ENCODE results near the gene UBL4A.

UBL4A gene

GRCh38 chrX:154519389-154519788 lies 33.0 kb upstream of the UBL4A start:
- Histone ChIP-seq H3K27me3 (ENCODE audit: insufficient read depth, poor library complexity, severe bottlenecking) (no peaks in the 10 kb centered on the region), H3K4me3 (replicated peaks; ENCODE audit: insufficient read depth, low read length) (no peak overlapping the region), H3K27ac (replicated peaks) (no peak overlapping the region)
- no peak for TF ChIP-seq GABPA (IDR thresholded peaks at IDR 0.05; ENCODE audit: low read depth)
- TF ChIP-seq, protein P1, sequence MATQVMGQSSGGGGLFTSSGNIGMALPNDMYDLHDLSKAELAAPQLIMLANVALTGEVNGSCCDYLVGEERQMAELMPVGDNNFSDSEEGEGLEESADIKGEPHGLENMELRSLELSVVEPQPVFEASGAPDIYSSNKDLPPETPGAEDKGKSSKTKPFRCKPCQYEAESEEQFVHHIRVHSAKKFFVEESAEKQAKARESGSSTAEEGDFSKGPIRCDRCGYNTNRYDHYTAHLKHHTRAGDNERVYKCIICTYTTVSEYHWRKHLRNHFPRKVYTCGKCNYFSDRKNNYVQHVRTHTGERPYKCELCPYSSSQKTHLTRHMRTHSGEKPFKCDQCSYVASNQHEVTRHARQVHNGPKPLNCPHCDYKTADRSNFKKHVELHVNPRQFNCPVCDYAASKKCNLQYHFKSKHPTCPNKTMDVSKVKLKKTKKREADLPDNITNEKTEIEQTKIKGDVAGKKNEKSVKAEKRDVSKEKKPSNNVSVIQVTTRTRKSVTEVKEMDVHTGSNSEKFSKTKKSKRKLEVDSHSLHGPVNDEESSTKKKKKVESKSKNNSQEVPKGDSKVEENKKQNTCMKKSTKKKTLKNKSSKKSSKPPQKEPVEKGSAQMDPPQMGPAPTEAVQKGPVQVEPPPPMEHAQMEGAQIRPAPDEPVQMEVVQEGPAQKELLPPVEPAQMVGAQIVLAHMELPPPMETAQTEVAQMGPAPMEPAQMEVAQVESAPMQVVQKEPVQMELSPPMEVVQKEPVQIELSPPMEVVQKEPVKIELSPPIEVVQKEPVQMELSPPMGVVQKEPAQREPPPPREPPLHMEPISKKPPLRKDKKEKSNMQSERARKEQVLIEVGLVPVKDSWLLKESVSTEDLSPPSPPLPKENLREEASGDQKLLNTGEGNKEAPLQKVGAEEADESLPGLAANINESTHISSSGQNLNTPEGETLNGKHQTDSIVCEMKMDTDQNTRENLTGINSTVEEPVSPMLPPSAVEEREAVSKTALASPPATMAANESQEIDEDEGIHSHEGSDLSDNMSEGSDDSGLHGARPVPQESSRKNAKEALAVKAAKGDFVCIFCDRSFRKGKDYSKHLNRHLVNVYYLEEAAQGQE (IDR thresholded peaks at IDR 0.05; ENCODE audit: insufficient replicate concordance, low read depth) = no peak
- no peak for TF ChIP-seq SPI1 (IDR thresholded peaks at IDR 0.05; ENCODE audit: borderline replicate concordance, low read depth)
- TF ChIP-seq CTCF (IDR thresholded peaks at IDR 0.05; ENCODE audit: insufficient read depth, low read length) = no peak
- TF ChIP-seq POLR2AphosphoS5 (IDR thresholded peaks at IDR 0.05; ENCODE audit: low read depth) = no peak
- no peak for DNase-seq (ENCODE audit: low read depth in 1 of 2, low spot score in 1 of 2)

- H3K4me3 ChIP-seq (replicated peaks; ENCODE audit: insufficient read depth, low read length) = no peak overlapping the region
These were observed 30.8 kb upstream of the UBL4A start for GRCh38 chrX:154517101-154517781.

DNA sequence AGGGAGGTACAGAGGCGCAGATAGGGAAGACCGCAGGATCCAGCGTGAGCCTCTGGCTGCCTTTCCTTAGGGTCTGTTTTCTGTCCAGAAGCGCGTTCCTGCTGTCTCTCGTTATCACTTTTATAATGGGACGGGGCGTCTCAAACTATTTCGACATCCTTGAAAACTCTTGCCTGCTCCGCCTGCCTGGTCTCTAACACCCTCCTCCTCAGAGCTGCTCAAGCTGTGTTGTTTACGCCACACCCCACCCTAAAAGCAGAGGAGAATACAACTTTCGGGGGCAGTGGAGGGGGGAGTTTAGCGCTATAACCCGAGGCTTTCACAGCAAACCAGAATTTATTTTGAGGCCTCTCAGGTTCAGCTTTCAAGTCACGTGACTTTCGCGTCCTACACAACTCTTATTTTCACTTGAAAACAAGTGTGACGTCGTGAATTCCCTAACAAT lies 30.3 kb upstream of the UBL4A start:
- H3K27me3 ChIP-seq (ENCODE audit: insufficient read depth, poor library complexity, severe bottlenecking) = no peaks in the 10 kb centered on the region
- no peak for DNase-seq (ENCODE audit: low read depth in 1 of 2, low spot score in 1 of 2)
- peak overlapping the region; percentile 65 for H3K27ac ChIP-seq (replicated peaks)
- H3K4me3 ChIP-seq (replicated peaks; ENCODE audit: insufficient read depth, low read length) = peak overlapping the region; percentile 53
- TF ChIP-seq SPI1 (IDR thresholded peaks at IDR 0.05; ENCODE audit: borderline replicate concordance, low read depth) = no peak
- no peak for TF ChIP-seq GABPA (IDR thresholded peaks at IDR 0.05; ENCODE audit: low read depth)
- no peak for TF ChIP-seq CTCF (IDR thresholded peaks at IDR 0.05; ENCODE audit: insufficient read depth, low read length)
- TF ChIP-seq POLR2AphosphoS5 (IDR thresholded peaks at IDR 0.05; ENCODE audit: low read depth) = no peak
- TF ChIP-seq, protein P1 (IDR thresholded peaks at IDR 0.05; ENCODE audit: insufficient replicate concordance, low read depth) = no peak

More at GRCh38 chrX:154517101-154517781, 30.8 kb upstream of the UBL4A start:
- TF ChIP-seq, protein P1 (IDR thresholded peaks at IDR 0.05; ENCODE audit: insufficient replicate concordance, low read depth) = no peak
- TF ChIP-seq CTCF (IDR thresholded peaks at IDR 0.05; ENCODE audit: insufficient read depth, low read length) (no peak), POLR2AphosphoS5 (IDR thresholded peaks at IDR 0.05; ENCODE audit: low read depth) (no peak), SPI1 (IDR thresholded peaks at IDR 0.05; ENCODE audit: borderline replicate concordance, low read depth) (no peak), GABPA (IDR thresholded peaks at IDR 0.05; ENCODE audit: low read depth) (no peak)
- H3K27ac ChIP-seq (replicated peaks) = no peak overlapping the region
- no peaks in the 10 kb centered on the region for H3K27me3 ChIP-seq (ENCODE audit: insufficient read depth, poor library complexity, severe bottlenecking)
- DNase-seq (ENCODE audit: low read depth in 1 of 2, low spot score in 1 of 2) = no peak
